GM19328 (cell line): ENCODE data around the gene TMPO.
"Not testable (repeated sequence)": the region's sequence is repeated elsewhere in the genome, so short reads cannot be mapped to it uniquely, and the experiment has no call there.

Experiments
- ATAC-seq: cut with Tn5 transposase; IDR thresholded peaks from one replicate; pipeline ENCODE4 v1.9.1; 2021; ENCODE audit warnings: mild to moderate bottlenecking, moderate library complexity; ENCODE audit not compliant: unreplicated experiment

TMPO gene

DNA sequence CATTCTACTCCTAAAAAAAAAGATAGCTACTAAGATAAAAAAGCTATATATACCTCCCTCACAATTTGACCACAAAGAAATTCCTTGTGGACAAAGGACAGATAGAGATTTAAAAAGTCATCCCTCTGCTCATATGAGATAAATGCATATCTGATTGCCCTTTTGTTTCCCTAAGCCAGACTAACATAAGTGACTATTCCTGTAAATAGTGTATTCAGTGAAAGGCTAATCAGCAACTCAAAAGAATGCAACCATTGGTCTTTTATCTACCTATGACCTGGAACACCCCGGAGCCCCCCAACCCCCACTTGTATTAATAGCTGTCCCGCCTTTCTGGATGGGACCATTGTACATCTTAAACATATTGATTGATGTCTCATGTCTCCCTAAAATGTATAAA is 6.3 kb upstream of the TMPO start:
- no peak for ATAC-seq

DNA sequence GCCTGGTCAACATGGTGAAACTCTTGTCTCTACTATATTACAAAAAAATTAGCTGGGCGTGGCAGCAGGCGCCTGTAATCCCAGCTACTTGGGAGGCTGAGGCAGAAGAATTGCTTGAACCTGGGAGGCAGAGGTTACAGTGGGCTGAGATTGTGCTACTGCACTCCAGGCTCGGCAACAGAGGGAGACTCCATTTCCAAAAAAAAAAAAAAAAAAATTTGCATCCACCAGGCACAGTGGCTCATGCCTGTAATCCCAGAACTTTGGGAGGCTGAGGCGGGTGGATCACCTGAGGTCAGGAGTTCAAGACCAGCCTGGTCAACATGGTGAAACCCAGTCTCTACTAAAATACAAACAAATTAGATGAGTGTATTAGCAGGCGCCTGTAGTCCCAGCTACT is 3.6 kb upstream of the TMPO start:
- ATAC-seq: not testable (repeated sequence)

DNA sequence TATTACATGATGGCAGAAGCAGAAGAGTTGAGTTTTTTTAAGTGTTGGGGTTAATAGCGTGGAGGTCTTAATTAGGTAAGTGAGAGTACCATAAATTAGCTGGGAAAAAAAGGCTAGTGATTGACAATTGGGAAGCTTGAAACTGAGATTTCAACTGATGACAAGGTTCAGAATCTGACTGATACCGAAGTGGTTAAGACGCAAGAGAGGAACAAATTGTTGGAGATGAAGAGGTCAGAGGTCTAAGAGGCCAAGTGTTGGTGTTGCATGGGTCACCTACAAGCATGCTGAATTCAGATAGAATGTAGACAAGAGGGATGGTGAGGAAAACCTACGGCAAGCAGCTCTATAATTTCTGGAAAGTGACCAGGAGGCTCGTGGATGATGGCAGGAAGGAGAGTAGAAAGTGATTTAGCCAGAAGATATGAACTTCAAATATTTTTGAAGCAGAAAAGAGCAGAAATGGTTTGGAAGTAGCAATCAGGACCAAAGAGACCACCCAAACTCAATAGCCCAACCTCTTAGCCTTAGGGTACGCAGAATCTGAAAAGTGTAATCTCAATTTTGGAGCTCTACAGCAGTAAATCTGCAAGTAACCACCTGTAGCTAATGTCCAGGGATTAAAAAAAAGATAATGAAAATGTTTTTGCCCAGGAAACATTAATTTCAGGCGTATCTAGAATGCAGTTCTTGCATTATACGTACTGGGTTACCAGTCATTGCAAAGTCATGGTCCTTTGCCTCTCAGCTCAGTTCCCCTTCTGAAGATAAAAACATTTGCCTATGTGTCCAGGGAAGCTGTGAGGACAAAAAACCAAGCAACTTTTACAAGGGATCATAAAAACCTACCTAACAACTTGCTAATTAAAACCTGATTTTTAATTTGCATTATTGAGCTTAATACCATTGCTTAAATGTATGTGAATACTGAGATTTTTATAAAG is 1.7 kb upstream of the TMPO start:
- no peak for ATAC-seq

DNA sequence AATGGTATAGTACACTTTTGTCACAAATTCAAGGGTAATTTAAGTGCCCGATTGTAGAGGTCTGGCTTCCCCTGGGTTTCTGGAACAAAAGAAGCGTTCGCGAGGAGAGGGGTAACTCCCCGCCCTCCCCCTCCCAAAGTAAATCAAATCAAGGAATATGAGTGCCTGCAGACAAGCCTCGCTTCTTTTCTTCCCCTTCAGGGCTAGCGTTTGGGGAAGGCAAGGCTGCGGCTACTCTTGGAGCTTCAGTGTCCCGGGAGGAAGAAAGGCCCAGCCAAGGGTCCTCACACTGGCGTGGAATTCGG is 456 bp upstream of the TMPO start:
- ATAC-seq: no peak

DNA sequence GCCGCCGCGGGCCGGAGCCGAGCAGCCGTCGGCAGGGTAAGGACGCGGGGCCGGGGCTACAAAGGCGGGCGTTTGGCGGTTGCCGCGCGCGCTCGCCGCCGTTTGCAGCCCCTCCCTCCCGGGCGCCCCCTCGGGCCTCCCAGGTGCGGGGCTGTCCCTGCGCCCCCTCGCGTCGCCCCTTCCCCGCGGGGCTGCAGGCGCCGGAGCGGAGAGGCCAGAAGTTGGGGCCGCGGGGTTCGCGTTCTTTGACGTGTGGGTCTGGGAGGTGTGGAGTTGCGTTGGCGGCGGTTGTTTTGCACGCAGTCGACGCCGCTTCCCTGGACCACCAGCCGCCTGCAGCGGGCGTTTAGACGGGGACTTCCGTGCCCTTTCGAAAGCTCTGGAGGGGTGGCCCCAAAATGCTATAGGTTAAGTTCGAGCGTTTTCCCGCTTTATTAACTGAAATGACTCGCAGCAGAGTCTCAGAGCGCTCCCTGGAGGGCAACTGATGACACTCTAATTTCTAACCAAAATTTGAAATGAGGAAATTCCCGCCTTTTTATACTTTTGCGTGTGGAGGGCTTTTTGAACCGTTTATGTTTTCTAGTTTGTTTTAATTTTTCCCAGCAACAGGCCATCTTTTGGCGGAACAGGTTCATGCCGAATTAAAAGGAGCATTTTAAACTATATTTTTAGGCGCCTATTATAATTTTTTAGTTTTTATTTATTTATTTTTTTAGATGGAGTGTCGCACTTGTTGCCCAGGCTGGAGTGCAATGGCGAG is 902 bp downstream of the TMPO start:
- peak; percentile 41 for ATAC-seq

DNA sequence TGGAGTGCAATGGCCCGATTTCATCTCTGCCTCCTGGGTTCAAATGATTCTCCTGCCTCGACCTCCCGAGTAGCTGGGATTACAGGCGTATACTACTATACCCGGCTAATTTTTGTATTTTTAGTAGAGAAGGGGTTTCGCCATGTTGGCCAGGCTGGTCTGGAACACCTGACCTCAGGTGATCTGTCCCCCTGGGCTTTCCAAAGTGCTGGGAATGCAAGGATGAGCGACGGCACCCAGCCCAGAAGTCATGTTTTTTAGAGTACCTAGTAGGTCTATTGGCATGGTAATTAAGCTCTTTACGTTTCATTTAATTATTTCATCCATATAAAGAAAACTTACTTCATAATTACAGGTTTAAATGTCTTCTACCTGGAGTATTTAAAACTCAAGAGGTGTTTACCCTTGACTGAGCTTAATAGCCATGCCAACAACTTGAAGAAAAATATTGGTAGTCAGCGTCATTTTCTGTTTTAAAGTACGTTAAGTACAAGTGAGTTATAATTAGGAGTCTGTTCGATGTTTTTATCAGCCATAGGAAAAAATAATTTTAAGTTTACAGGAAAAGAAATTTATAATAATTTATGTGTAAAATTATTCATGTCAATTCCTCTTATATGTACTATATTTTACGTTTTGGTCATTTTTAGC is 4.0 kb downstream of the TMPO start:
- no peak for ATAC-seq

DNA sequence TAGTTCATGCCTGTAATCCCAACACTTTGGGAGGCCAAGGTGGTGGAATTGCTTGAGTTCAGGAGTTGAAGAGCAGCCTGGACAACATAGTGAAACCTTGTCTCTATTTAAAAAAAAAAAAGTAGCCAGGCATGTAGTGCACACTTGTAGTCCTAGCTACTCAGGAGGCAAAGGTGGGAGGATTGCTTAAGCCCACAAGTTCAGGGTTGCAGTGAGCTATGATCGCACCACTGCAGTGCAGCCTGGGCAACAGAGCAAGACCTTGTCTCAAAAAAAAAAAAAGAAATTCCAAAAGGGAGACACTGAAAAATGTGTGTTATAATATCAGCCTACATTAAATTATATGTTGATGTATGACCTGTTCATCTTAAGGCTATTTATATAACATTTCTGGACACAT is 14.7 kb downstream of the TMPO start:
- ATAC-seq: no peak

DNA sequence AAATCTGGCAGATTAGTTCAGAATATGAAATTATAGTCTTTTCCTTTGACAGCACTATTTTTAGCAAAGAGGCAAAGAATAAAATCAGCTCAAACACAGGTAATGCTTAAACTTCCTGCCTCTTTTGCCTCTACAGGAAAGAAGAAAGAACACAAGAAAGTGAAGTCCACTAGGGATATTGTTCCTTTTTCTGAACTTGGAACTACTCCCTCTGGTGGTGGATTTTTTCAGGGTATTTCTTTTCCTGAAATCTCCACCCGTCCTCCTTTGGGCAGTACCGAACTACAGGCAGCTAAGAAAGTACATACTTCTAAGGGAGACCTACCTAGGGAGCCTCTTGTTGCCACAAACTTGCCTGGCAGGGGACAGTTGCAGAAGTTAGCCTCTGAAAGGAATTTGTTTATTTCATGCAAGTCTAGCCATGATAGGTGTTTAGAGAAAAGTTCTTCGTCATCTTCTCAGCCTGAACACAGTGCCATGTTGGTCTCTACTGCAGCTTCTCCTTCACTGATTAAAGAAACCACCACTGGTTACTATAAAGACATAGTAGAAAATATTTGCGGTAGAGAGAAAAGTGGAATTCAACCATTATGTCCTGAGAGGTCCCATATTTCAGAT is 17.4 kb downstream of the TMPO start:
- no peak for ATAC-seq

DNA sequence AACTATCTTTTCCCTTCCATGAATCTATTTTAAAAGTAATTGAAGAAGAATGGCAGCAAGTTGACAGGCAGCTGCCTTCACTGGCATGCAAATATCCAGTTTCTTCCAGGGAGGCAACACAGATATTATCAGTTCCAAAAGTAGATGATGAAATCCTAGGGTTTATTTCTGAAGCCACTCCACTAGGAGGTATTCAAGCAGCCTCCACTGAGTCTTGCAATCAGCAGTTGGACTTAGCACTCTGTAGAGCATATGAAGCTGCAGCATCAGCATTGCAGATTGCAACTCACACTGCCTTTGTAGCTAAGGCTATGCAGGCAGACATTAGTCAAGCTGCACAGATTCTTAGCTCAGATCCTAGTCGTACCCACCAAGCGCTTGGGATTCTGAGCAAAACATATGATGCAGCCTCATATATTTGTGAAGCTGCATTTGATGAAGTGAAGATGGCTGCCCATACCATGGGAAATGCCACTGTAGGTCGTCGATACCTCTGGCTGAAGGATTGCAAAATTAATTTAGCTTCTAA is 18.4 kb downstream of the TMPO start:
- no peak for ATAC-seq

DNA sequence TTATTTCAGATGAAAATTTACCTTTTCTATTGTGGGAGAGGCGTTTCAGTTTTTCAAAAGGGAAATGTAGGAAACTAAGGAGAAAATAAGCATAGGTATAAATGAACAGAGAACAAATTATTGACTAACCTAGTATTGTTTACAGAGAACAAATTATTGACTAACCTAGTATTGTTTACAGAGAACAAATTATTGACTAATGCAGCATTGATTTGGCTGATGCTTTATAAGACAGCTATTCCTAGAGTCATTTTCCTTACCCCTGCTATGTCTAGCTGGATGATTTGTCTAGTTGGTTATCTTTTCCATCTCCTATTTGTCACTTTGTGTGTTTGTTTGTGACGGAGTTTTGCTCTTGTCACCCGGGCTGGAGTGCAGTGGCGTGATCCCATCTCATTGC is 22.6 kb downstream of the TMPO start:
- no peak for ATAC-seq

DNA sequence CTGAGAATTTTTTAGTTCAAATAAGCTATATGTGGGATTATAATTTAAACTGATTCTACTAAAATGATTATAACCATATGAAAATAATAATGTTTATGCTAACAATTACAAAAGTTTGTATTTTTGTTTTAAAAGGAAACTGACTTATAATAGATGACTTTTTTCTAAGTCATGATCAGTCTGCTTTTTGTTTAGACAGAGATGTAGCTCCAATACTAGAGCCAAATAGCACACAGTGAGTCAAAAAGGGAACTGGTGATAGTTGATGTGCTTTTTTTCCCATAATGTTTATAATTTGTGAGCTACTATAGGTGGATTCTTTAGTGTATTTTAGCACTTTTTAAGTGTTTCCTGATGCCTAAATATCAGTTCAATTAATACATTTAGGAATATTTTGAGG is 28.3 kb downstream of the TMPO start:
- ATAC-seq: no peak

DNA sequence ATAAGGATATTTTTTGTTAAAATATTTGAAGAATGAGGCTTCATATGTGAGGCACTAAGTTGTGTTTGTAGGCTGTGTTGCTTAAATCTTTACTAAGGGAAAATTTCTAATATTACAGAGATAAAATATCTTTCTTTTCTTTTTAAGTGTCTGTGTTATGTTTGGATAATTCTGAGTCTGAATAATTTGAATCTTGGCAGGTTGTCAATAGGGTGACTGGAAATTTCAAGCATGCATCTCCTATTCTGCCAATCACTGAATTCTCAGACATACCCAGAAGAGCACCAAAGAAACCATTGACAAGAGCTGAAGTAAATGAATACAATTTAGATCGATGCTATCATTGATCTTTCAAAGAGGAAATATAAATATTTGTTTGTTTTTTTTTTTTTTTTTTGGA is 29.4 kb downstream of the TMPO start:
- ATAC-seq: no peak

DNA sequence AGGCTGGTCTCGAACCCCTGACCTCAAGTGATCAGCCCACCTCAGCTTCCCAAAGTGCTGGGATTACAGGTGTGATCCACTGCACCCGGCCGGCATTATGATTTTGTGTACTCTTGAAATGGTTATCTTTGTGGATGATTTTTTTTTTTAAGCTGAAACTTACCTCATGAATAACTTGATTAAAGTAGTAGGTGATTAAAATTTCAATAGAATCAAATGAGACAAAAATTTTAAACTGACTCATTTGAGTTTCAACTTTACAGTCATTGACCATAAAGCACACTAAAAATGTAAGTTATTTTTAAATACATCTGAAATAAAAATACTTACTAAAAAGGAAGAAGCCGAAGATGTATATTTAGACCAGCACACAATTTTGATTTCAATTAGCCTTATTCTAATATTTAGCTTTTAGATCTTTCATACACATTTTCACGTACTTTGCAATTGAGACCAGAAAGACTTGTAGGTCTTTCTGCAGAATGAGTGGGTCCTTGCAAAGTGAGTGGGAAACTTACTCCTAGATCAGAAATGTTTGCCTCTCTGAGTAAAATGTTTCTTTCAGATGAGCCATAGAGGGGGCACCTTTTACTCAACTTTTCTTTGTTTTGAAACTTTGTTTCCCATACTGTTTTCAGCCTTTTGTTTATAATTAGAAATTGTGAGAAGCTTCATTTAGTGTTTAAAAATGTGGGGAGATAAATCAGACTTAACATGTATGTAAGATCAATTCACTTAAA is 34.2 kb downstream of the TMPO start:
- no peak for ATAC-seq

DNA sequence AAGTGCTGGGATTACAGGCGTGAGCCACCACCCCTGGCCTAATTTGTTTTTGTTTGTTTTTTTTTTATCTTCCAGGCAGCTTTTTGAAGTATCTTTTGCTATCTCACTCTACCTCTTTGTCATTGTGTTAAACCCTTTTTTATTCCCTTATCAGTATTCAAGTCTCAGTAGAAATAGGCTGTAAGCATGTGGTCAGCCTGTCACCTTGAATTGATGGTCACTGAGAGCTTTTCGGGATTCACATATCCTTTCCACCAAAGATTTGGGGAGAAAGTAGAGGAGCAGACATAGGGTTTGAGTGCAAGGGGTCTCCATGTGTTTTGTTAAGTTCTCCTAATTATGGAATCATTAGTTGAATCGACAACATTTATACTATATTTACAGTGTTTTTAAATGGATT is 36.4 kb downstream of the TMPO start:
- ATAC-seq: no peak

DNA sequence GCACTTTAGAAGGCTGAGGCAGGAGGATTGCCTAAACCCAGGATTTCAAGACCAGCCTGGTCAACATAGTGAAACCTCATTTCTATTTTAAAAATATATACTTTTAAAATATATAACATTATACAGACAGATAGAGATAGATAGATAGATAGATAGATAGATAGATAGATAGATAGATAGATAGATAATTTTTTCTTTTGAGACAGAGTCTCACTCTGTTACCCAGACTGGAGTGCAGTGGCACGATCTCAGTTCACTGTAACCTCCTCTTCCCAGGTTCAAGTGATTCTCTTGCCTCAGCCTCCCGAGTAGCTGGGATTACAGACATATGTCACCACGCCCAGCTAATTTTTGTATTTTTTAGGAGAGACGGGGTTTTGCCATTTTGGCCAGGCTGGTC is 42.7 kb downstream of the TMPO start:
- ATAC-seq: not testable (repeated sequence)

DNA sequence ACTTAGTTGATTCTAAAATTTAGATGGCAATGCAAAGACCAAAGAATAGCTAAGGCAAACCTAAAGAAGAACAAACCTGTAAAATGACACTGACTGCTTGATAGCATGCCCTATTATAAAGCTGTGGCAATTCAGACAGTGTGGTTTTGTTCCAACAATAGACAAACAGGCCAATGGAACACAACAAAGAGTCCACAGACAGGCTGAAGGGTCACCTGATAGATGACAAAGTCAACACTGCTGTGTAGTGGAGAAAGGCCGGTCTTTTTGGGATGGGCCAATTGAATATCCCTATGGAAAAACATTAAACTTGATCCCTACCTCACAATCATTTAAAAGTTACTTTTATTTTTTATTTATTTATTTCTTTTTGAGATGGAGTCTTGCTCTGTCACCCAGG is 44.3 kb downstream of the TMPO start:
- no peak for ATAC-seq

DNA sequence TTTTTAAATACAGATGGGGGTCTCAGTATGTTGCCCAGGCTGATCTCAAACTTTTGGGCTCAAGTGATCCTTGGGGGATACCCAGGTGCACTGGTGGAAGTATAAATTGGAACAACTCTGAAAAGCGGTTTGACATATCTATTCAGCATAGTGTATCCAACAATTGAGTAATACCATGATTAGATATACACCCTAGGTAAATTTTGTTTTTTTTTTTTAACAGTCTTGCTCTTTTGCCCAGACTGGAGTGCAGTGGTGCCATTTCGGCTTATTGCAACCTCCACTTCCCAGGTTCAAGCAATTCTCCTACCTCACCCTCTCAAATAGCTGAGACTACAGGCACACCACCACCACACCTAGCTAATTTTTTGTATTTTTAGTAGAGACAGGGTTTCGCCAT is 46.5 kb downstream of the TMPO start:
- ATAC-seq: no peak

DNA sequence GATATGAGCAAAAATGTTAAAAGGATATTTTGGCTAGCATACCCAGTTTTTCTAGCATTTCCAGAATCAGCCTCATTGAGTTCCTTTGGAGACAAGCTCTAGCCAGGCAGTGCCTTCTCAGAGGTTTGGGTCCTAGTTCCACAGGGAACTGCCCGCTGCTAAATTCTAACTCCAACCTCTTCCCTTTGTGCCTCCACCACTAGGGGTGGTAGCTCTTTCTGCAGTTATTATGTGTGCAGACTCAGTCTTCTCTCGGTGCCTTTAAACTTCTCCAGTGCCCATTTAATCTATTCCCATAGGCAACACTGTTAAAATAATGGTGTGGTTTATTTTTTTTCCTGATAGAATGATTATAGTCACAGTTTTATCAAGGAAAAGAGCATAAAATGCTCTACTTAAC is 56.6 kb downstream of the TMPO start:
- no peak for ATAC-seq

DNA sequence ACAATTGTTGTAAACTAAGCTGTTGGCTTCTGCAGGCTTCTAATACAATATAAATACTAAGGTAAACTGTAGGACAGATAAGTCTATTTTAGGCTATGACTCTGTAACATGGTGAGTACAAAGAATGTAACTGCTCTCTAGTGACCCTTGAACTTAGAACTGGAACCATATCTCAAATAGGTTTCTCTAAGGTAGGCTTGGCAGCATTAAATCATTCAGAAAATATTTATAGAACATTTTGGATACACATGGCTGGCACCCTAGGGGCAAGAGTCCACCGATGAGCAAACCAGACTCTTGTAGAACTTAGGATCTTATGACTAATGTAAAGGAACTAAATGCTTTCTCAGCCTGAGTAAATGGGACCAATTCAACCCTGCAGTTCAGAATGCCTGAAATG is 58.7 kb downstream of the TMPO start:
- ATAC-seq: no peak

DNA sequence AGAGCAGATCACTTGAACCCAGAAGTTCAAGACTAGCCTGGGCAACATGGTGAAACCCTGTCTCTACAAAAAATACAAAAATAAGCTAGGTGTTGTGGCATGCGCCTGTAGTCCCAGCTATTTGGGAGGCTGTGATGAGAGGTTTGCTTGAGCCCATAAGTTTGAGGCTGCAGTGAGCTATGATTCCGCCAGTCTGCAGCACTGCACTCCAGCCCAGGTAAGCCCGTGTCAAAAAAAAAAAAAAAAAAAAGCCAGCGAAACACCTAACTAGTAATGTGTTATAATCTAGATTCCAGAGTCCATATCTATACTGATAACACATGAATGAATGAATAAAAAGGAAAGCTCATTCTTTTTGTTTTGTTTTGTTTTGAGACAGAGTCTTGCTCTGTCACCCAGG is 59.6 kb downstream of the TMPO start:
- no peak for ATAC-seq

DNA sequence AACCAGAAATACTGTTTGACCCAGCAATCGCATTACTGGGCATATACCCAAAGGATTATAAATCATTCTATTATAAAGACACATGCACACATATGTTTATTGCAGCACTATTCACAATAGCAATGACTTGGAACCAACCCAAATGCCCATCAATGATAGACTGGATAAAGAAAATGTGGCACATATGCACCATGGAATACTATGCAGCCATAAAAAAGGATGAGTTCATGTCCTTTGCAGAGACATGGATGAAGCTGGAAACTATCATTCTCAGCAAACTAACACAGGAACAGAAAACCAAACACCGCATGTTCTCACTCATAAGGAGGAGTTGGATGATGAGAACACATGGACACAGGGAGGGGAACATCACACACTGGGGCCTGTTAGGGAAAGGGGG is 61.4 kb downstream of the TMPO start:
- ATAC-seq: not testable (repeated sequence)
